CD1c-positive myeloid dendritic cell (primary cell): ENCODE data around the gene CTLA4.

Experiments
- DNase-seq: peaks from one replicate; pipeline ENCODE4 v3.0.0-alpha.2; 2016; ENCODE audit errors: extremely low spot score

The CTLA4 gene

DNA sequence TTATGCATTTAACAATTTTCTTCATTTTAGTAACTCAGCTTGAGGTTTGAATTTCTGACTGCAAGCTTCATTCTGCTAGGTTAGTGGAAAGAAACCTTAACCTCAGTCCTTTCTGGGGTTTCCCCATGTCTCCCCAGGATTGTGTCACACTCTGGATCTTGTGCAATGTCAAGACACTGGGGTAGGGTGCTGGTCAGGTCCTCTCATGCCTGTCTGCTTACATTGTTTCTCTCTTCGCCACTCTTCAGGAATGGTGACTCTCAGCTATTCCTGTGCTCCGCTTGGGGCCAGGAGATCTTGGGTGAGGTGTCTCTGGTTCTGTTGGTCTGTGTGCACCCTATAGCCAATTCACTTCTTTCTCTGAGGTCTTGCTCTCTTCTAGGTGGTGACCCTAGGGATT is 23.9 kb downstream of the CTLA4 start:
- DNase-seq, result peak; percentile 69

DNA sequence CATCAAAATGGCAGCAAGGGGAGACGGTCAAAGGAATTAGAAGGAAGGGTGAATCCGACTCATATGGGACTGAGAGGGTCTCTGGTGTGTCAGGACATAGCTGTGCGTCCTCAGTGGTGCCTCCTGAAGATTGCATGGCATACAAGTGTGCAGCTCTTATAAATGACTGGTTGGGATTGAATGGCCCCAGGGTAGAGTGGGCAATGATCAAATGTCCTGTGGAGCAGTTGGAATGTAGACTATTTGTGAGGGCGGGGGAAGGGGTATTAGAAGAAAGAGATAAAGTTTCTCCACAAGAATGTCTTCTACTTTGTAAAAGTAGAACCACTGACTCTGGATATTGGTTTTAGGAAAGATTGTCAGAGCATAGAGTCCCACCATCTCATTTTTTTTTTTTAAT is 24.6 kb downstream of the CTLA4 start:
- DNase-seq, result no peak

DNA sequence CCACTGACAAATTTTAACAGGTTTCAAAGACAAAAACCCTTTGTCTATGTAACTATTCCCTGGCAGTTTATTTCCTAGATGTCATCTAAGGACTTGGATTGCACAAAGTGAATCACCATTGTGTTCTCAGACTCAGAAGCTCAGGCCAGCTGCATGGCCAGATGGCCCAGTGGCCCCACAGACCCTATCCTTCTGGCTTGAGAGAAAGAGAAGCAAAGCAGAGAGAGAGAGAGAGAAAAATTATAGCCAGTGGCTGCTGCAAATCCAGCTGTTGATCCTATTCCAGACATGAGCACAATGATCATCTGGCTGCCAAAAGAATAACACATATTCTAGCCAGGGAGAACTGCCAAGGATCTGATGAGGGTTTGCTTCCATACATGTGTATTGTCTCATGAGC is 25.8 kb downstream of the CTLA4 start:
- no peak for DNase-seq

DNA sequence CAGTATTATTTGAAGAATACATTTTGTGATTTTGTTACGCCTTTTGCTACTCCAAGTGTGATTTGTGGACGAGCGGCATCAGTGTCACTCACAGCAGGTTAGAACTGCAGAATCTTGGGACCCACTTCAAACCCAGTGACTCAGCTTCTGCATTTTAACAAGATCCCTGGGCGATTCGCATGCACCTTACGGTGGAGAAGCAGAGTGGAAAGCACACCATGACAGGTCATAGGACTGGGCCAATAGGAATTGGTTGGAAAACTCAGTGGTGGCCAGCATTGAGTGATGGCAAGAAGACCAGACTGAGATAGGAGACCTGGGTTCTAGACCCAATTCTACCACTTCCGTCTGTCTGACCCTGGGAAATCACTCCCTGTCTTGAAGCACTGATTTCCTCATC is 26.3 kb downstream of the CTLA4 start:
- DNase-seq, result no peak

DNA sequence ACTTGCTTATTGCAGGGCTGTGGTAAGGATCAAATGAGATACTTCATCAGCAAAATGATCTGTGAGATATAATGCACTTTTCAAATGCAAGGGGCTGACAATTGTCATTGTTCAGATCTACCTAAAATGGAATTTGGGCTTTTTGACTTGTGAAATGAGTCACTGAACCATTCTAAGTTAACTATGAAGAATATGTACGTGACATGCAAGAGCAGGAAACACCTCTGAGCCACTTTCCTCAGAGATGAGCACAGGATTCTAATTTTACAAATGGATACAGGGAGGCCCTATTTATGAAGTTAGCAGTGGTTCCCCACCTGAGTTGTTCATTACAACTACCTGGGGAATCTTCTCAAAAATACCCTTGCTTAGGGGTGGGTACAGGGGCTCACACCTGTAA is 26.7 kb downstream of the CTLA4 start:
- no peak for DNase-seq

DNA sequence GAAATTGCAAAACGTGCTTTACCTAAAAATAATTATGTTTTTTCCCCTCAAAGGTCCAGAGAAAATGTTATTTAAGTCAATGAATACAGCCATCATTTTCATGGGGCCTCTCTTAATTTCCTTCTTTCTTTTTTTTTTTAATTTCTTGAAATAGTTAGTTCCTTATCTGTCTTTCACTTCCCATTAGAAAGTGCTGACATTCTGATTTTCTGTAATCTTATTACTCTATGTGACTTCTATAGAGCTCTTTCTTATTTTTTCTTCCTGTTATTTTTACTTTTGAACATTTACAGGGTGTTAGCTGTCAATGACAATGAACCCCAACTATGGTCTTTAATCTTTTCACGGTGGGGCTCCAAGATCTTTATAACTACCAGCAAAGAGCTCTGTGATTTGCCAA is 30.0 kb downstream of the CTLA4 start:
- peak; percentile 77 for DNase-seq

DNA sequence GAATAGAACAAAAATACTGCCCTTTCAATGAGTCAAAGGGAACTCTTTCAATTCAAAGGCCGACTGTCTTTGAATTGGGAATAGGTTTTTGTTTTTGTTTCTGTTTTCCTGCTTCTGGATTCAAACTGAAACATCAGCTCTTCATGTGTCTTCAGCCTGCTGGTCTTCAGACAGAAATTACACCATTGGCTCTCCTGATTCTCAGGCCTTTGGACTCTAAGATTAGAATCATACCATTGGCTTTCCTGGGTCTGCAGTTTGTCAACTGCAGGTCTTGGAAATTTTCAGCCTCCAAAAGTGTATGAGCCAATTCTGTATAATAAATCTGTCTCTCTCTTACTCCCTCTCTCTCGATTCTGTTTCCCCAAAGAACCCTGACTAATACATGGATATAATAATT is 31.1 kb downstream of the CTLA4 start:
- DNase-seq, result no peak

DNA sequence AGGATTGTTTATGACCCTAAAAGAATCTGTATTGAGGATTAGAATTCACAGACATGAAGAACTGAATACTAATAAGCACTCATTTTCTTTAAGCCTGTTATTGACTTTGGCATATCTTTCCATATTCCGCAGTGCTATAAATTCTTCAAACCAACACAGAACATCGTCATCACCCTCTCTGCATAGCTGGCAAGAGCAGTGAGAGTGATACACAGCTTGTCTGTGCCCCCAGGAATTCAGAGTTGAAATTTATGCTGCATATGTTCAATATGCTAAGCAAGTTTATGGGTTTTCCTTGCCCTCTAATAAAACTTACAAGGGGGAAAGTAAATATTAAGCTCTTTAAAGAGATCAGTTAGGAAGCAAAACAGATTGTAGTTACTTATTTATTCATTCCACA is 32.7 kb downstream of the CTLA4 start:
- no peak for DNase-seq

DNA sequence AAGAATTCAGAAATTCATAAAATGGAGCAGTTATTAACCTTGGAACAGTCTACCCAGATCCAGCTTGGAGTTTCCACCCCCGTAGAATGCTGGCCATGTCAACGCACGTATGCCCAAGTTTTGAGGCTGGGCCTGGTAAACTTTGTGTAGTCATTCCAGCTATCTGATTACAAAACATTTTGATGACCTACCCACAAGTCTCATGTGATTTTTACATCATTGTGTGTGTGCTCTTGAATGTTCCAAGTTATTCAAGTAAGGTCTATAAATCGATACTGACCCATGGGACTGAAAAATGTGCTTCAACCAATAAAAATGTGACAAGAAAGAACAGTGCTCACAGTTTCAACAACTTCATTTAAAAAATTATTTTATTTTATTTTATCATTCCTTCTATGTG is 36.5 kb downstream of the CTLA4 start:
- DNase-seq, result no peak

DNA sequence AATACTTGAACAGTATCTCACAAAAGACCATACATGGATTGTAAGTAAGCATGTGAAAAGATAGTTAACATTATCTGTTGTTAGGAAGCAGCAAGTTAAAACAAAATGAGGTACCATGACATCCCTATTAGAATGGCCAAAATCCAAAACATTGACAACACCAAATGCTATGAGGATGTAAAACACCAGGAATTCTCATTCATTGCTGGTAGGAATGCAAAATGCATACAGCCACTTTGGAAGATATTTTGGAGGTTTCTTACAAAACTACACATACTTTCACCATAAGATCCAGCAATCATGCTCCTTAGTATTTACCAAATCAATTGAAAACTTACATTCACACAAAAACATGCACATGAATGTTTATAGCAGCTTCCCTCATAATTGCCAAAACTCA is 38.1 kb downstream of the CTLA4 start:
- DNase-seq, result no peak

DNA sequence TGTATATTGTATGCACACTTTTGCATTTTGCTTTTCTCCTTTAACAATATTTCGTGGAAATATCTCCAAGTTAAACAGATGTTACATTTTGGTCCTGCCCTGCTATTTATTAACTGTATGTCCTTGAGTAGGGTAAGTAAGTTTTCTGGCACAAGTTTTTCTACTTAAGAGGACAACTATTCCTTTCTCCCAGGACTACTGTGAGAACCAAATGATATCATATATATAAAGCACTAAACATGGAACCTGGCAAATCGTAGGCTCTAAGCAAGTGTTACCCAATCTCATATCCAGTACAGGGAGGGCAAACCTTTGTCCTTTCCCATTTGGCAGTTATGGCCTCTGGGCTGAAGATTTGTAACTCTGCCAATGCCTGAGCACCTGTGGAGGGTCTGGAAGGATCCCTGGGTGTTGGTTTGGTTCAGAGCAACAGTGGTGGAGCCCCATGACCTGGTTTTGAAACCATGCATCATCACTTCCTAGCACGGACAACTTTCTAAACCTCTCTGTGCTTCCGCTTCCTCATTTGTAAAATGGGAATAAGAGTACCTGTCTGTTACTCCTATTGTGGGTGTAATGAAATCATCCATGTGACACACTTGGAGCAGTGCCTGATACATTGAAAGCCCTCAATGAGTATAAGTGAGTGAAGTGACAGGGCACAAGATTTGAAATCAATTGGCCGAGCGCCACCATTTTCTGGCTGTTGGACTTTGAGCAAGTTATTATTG is 40.7 kb downstream of the CTLA4 start:
- DNase-seq, result peak; percentile 88

DNA sequence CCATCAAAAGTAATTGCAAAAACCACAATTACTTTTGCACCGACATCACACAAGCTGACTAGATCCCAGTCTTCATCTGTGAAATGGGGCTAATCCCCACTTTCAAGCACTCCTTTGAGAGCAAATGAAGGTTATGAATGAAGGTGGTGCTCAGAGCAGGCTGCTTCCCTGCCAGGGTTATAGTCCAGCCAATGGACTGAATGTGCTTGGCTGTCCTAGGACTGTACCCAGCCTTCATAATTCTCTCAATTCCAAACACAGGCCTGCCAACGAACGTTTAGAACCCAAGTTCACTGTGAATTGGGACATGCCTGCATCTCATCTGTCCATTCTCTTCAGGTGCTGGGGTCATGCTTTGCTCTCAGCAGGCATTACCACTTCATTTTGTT is 41.2 kb downstream of the CTLA4 start:
- DNase-seq, result no peak

DNA sequence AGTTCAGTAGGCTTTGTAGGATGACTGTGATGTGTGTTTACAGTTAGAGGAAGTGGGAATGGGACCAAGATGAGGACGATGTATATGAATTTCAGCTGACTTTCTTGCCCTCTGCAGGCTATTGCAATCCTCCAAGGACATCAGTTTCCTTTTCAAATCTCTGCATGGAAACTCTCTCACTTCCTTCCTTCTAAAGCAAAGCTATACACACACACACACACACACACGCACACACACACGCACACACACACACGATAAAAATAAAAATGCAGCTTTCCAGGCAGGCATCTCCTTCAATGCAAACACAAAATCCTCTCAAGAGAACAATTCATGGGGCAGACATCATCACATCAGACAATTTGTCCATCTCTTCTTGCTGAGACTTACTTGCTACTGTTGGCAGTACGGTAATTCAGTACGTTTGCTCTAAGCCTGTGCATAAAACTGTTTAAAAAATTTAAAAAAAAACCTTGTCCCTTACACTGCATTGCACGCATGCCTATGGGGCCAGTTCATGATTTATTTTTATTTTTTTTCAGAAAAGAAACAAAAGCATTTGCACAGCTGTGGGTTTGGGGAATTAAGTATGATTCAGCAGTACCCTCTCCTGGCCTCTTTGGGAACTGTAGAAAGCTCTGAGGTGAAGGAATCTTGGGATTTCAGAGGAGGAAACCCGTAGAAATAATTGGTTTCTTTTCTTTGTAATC is 41.8 kb downstream of the CTLA4 start:
- peak; percentile 81 for DNase-seq

DNA sequence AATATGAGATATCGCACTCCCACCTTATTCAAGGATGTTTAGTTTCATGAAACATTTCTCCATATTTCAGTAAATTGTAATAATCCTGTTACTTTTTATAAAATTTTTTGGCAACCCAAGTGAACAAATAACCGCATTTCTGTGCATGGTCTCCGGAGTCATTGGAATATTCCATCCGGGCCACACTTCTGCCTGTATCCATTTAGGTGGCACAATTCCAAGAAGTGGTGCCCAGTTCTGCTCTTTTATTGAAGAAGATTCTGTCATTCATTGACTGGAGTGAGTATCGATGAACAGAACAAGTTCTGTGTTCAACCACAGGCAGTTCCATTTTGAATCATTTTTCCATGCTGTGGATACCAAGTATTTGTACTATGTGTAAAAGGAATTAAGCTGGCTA is 42.4 kb downstream of the CTLA4 start:
- DNase-seq, result no peak

DNA sequence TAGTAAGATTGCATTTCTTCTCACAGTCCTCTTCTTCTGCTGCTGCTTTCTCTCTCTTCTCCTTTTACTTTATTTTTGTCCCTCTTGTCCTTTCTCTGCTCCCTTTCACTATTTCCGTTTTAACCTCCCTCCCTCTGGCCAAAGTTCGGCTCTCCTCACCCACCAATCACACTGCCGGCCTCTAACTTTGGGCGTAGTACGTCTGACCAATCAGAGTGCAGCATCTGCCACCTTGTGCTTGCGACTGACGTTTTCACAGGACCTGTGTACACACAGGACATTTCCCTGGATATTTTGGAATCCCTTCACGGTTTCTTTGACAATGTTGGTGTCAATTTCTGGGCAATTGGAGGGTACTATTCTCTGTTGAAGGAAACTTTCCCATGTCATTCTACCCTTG is 46.4 kb downstream of the CTLA4 start:
- no peak for DNase-seq

DNA sequence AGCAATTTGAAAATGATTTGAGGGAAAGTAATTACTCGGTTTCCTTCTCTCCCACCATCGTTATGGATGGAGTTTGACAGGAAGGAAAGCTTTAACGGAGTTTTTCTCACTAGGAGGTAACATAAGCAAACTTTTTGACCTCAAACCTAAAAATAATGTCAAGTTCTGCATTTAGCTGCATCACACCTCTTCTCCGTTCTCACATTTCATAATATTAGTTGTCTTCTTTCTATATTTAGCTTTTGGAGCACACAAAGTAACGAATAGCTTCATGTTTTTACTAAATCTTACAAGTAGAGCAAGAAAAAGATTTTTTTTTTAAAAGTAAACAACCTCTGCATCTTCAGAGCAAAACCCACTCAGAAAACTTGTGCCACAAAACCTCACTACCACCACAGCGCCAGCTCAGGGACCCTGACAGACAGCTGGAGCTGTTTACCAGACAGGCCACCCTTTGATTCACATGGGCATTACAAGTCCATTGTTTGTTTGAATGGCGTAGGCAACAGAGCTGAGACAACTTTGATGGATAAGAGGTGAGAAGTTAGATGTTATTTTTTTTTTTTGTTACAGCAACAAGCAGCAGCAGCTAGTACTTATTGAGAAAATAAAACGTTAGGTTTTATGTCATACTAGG is 47.1 kb downstream of the CTLA4 start:
- peak; percentile 6 for DNase-seq

DNA sequence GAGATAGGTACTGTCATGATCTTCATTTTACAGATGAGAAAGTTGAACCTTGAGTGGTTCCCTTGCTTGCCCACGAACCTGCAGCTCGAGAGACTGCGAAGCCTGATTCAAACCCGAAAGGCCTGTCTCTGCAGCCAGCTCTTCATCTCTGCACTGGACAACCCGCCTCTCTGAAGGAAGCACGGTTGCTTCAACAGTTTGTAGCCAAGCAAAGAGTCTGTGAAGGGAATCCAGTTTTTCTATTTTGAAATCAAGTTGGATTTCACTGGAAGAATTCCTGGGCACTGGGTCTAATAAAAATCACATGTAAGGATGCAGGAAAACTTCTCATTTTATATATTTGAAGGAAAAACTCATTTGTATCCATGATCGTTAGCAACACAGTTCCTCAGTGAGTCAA is 47.7 kb downstream of the CTLA4 start:
- no peak for DNase-seq

DNA sequence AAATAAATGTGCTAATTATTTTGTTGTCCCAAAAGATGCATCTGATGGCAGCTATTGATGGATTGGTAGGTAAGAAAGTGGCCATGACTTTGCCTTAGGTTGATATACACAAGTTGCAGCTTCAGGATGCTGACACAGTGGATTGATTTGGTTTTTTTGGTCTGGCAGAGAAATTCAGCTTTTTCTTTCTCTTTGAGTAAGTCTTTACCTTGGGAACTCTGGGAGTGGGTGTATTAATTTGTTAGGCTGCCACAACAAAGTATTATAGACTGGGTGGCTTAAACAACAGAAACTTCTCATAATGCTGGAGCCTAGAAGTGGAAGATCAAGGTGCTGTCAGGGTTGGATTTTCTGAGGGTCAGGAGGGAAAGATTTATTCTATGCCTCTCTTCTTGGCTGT is 49.2 kb downstream of the CTLA4 start:
- DNase-seq, result no peak

DNA sequence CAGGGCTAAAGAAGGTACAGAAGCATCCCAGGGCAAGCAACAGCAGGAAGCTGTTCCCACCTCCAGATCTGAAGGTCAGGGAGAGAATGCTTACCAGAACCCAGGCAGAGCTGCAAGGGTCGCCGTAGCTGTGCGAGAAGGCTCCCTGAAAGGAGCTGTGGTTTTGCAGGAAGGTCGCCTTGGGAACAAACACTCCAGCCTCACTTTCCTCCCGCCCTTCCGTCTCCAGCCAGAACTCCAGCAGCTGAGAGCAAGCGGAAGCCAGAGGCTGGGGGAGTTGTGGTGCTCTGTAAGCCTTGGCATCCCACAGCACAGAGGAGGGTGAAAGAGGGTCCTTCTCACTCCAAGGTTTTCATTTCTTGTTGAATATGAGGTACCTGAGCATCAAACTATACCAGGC is 50.7 kb downstream of the CTLA4 start:
- DNase-seq, result no peak

DNA sequence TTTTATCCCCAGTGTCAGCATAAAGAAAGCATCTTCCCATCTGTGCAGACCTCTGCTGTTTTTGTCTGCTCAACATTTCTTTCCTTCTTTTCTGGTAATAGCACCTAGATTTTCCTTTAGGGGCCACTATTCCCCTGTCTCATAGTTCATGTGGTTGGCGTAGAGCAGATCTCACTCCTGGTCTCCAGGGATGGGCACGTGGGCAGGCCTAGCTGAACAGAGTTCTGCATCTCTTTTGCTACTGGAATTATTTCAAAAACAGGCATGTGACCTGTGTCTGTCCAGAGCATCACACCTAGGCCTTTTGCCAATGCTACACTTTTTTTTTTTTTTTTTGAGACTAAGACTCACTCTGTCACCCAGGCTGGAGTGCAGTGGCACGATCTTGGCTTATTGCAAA is 51.3 kb downstream of the CTLA4 start:
- DNase-seq, result no peak
